ENCODE measurements around the gene TRIM37.

Gene TRIM37

GRCh38 chr17:59046192-59046591 is 60.5 kb downstream of the TRIM37 start:
- DNase-seq (ENCODE audit: low read depth in 1 of 2, low spot score in 1 of 2), result no peak

- DNase-seq (ENCODE audit: low read depth in 1 of 2, low spot score in 1 of 2), result no peak
These were observed 67.9 kb downstream of the TRIM37 start for GRCh38 chr17:59038734-59039133.

GRCh38 chr17:59037960-59038359 is 68.7 kb downstream of the TRIM37 start:
- DNase-seq (ENCODE audit: low read depth in 1 of 2, low spot score in 1 of 2), result no peak

- no peak for DNase-seq (ENCODE audit: low read depth in 1 of 2, low spot score in 1 of 2)
These were observed 75.9 kb downstream of the TRIM37 start for GRCh38 chr17:59030811-59031210.

GRCh38 chr17:59028328-59028727 is 78.4 kb downstream of the TRIM37 start:
- no peak for DNase-seq (ENCODE audit: low read depth in 1 of 2, low spot score in 1 of 2)

GRCh38 chr17:59027750-59028149 is 78.9 kb downstream of the TRIM37 start:
- no peak for DNase-seq (ENCODE audit: low read depth in 1 of 2, low spot score in 1 of 2)

GRCh38 chr17:59026176-59026939 is 80.3 kb downstream of the TRIM37 start:
- no peak for DNase-seq (ENCODE audit: low read depth in 1 of 2, low spot score in 1 of 2)

GRCh38 chr17:59024916-59025315 is 81.8 kb downstream of the TRIM37 start:
- no peak for DNase-seq (ENCODE audit: low read depth in 1 of 2, low spot score in 1 of 2)

- no peak for DNase-seq (ENCODE audit: low read depth in 1 of 2, low spot score in 1 of 2)
These were observed 88.7 kb downstream of the TRIM37 start for GRCh38 chr17:59018019-59018418.

- DNase-seq (ENCODE audit: low read depth in 1 of 2, low spot score in 1 of 2), result no peak
These were observed 94.7 kb downstream of the TRIM37 start for GRCh38 chr17:59011975-59012374.

- DNase-seq (ENCODE audit: low read depth in 1 of 2, low spot score in 1 of 2), result no peak
These were observed 96.7 kb downstream of the TRIM37 start for GRCh38 chr17:59010026-59010425.

GRCh38 chr17:59008737-59009136 is 97.9 kb downstream of the TRIM37 start:
- DNase-seq (ENCODE audit: low read depth in 1 of 2, low spot score in 1 of 2), result no peak

GRCh38 chr17:59007995-59008394 is 98.7 kb downstream of the TRIM37 start:
- no peak for DNase-seq (ENCODE audit: low read depth in 1 of 2, low spot score in 1 of 2)

- DNase-seq (ENCODE audit: low read depth in 1 of 2, low spot score in 1 of 2), result peak; percentile 35 to 41
These were observed 102.2 kb downstream of the TRIM37 start for GRCh38 chr17:59004338-59005111.

GRCh38 chr17:59003860-59004259 is 102.8 kb downstream of the TRIM37 start:
- no peak for DNase-seq (ENCODE audit: low read depth in 1 of 2, low spot score in 1 of 2)

- no peak for DNase-seq (ENCODE audit: low read depth in 1 of 2, low spot score in 1 of 2)
These were observed 103.8 kb downstream of the TRIM37 start for GRCh38 chr17:59002848-59003247.

GRCh38 chr17:59002126-59002525 is 104.6 kb downstream of the TRIM37 start:
- no peak for DNase-seq (ENCODE audit: low read depth in 1 of 2, low spot score in 1 of 2)

GRCh38 chr17:59001158-59001814 is 105.4 kb downstream of the TRIM37 start:
- DNase-seq (ENCODE audit: low read depth in 1 of 2, low spot score in 1 of 2), result peak; percentile 23 to 35

GRCh38 chr17:59000022-59000421 is 106.7 kb downstream of the TRIM37 start:
- no peak for DNase-seq (ENCODE audit: low read depth in 1 of 2, low spot score in 1 of 2)

GRCh38 chr17:58999500-58999899 is 107.2 kb downstream of the TRIM37 start:
- no peak for DNase-seq (ENCODE audit: low read depth in 1 of 2, low spot score in 1 of 2)

GRCh38 chr17:58998871-58999270 is 107.8 kb downstream of the TRIM37 start:
- no peak for DNase-seq (ENCODE audit: low read depth in 1 of 2, low spot score in 1 of 2)

Data from stimulated activated CD4-positive, alpha-beta T cell treated with anti-CD3 and anti-CD28 coated beads, Interleukin-15, amount 100 ng/mL, for 1 hour (primary cell).